Endodermal cell (in vitro differentiated cells): Measurements from ENCODE around the gene DEPP1. TPM values are rescaled to one million over a fixed set of nuclear protein-coding genes. Genes with fewer than 3 reads are reported as not detected.

Experiments
- DNase-seq: peaks from one replicate; pipeline ENCODE4 v3.0.0-alpha.2; 2017
- H3K27ac ChIP-seq: 2 replicates; pipeline ENCODE4 v1.5.1; 2013; ENCODE audit warnings: mild to moderate bottlenecking, low read depth, low read length, moderate library complexity
- H3K27me3 ChIP-seq: 2 replicates; pipeline ENCODE4 v1.6.1; 2013; ENCODE audit warnings: mild to moderate bottlenecking, low read length, moderate library complexity; ENCODE audit not compliant: insufficient read depth, control insufficient read depth, poor library complexity, severe bottlenecking
- H3K36me3 ChIP-seq: 2 replicates; pipeline ENCODE4 v1.7.0; 2013; ENCODE audit warnings: mild to moderate bottlenecking, low read length, moderate library complexity; ENCODE audit not compliant: control insufficient read depth, insufficient read depth
- H3K4me1 ChIP-seq: one replicate; pipeline ENCODE4 v1.7.0; 2013; ENCODE audit warnings: low read length; ENCODE audit not compliant: control insufficient read depth, insufficient read depth
- H3K4me3 ChIP-seq: 2 replicates; pipeline ENCODE4 v1.5.1; 2013; ENCODE audit warnings: mild to moderate bottlenecking, low read length, moderate library complexity
- H3K9ac ChIP-seq: 2 replicates; pipeline ENCODE4 v1.6.1; 2013; ENCODE audit warnings: mild to moderate bottlenecking, low read length, moderate library complexity; ENCODE audit not compliant: poor library complexity, severe bottlenecking; ENCODE audit errors: extremely low read depth
- H3K9me3 ChIP-seq: 2 replicates; pipeline ENCODE4 v1.6.1; 2013; ENCODE audit warnings: mild to moderate bottlenecking, low read length, moderate library complexity; ENCODE audit not compliant: control insufficient read depth
- H3K27ac Mint-ChIP-seq: 2 replicates; pipeline ENCODE4 v1.8.0; 2020; ENCODE audit warnings: mixed read lengths
- H3K27me3 Mint-ChIP-seq: 2 replicates; pipeline ENCODE4 v1.8.0; 2021; ENCODE audit warnings: mild to moderate bottlenecking, mixed read lengths; ENCODE audit not compliant: insufficient read depth
- H3K36me3 Mint-ChIP-seq: 2 replicates; pipeline ENCODE4 v1.8.0; 2020; ENCODE audit warnings: low read depth, mixed read lengths
- H3K4me1 Mint-ChIP-seq: 2 replicates; pipeline ENCODE4 v1.8.0; 2020; ENCODE audit warnings: mixed read lengths
- H3K4me3 Mint-ChIP-seq: 2 replicates; pipeline ENCODE4 v1.8.0; 2020; ENCODE audit warnings: mild to moderate bottlenecking, moderate library complexity, mixed read lengths
- H3K9me3 Mint-ChIP-seq: 2 replicates; pipeline ENCODE4 v1.8.0; 2020; ENCODE audit warnings: mild to moderate bottlenecking, mixed read lengths
- WGBS, 2 experiments: methylation state at CpG; one replicate each; pipeline versions ENCODE4 v1.1.5 to v1.1.7; 2013; ENCODE audit warnings: missing lambda C conversion rate in 2 of 2, mixed read lengths in 1 of 2; ENCODE audit not compliant: insufficient coverage in 1 of 2, insufficient read length in 1 of 2; 5-methylcytosine and 5-hydroxymethylcytosine counted together
- total RNA-seq, 2 donors: library from RNA; stranded (reverse); fragmentation: NEBNext Ultra II Directional in 1 of 2; extraction: Animal tissue kit (Norgen Biotek cat#: 25700) in 1 of 2; gene quantifications; 2 replicates in 1 of 2; 3 replicates in 1 of 2; pipeline ENCODE4 v1.2.1, GENCODE V29; 2021
- TF ChIP-seq, protein P1 (sequence below): fragments of 200-600 bp; sonication (generic); conservative IDR thresholded peaks from 2 replicates; pipeline ENCODE4 v1.5.0; 2021; ENCODE audit warnings: antibody characterized with exemption, mild to moderate bottlenecking

Gene DEPP1
- total RNA-seq, 2 donors from 2014 or later: 1.3 to 2.6 TPM

DNA sequence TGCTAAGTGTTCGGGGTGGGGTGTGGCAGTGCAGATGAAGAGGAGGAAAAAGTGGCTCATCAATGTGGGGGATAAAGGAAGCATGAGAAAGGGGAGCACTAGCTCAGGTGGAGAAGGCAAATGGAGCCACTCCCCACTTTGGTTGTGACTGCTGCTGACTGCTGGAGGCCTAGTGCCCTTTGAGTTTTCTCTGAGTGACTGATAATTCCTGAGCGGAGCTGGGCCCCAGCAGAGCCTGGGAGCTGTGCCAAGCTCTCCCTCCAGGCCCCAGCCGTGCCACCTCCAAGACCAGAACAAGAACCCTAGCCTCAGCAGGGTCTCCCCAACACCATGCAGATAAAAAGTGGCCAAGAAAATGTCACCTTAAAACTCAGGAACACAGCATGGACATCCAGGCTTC is 28.7 kb downstream of the DEPP1 start:
- Mint-ChIP-seq H3K27ac (no peak overlapping the region), H3K27me3 (no peaks in the 10 kb centered on the region), H3K4me3 (no peak overlapping the region), H3K4me1 (peaks cover 10% of the 10 kb centered on the region), H3K9me3 (peaks cover 3% of the 10 kb centered on the region), H3K36me3 (no peaks in the 10 kb centered on the region)
- Histone ChIP-seq H3K36me3 (no peaks in the 10 kb centered on the region), H3K4me1 (no peaks in the 10 kb centered on the region), H3K9ac (no peak overlapping the region), H3K4me3 (no peak overlapping the region), H3K27ac (no peak overlapping the region), H3K27me3 (no peaks in the 10 kb centered on the region), H3K9me3 (peaks cover 4% of the 10 kb centered on the region)
- DNase-seq: no peak
- 90 to 100% methylated on average over 2 to 3 of the region's 3 CpGs for WGBS, 2 experiments
- TF ChIP-seq, protein P1, sequence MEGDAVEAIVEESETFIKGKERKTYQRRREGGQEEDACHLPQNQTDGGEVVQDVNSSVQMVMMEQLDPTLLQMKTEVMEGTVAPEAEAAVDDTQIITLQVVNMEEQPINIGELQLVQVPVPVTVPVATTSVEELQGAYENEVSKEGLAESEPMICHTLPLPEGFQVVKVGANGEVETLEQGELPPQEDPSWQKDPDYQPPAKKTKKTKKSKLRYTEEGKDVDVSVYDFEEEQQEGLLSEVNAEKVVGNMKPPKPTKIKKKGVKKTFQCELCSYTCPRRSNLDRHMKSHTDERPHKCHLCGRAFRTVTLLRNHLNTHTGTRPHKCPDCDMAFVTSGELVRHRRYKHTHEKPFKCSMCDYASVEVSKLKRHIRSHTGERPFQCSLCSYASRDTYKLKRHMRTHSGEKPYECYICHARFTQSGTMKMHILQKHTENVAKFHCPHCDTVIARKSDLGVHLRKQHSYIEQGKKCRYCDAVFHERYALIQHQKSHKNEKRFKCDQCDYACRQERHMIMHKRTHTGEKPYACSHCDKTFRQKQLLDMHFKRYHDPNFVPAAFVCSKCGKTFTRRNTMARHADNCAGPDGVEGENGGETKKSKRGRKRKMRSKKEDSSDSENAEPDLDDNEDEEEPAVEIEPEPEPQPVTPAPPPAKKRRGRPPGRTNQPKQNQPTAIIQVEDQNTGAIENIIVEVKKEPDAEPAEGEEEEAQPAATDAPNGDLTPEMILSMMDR: no peak

DNA sequence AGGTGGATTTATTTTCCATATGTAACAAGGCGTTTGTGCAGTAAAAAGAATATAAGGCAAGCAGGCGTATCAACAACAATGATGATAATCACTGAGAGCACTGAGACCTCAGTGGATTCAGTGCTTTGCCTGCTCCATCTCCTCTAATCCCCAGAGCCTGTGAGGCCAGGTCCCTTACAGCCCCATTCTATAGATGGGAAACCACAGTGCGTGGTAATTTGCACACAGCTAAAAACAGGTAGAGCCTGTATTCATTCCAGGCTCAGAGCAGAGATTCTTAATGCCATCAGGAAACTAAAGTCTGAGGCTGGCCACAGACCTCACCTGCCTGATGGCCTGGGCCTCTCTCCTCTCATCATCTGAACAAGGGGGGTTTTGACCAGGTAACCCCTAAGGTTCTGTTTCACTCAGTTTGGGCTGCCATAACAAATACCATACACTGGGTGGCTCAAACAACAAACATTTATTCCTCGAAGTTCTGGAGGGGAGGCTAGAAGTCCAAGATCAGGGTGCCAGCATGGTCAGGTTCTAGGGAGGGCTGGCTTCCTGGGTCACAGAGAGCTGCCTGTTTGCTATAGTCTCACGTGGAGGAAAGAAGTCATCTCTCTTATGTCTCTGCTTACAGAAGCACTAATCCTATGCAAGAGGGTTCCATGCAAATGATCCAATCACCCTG is 29.3 kb downstream of the DEPP1 start:
- Mint-ChIP-seq H3K27me3 (no peaks in the 10 kb centered on the region), H3K27ac (no peak overlapping the region), H3K9me3 (peaks cover 8% of the 10 kb centered on the region), H3K36me3 (no peaks in the 10 kb centered on the region), H3K4me3 (no peak overlapping the region), H3K4me1 (peaks cover 10% of the 10 kb centered on the region)
- no peak overlapping the region for H3K27ac ChIP-seq
- WGBS, 2 experiments: 79 to 82% methylated on average over 5 of the region's 5 CpGs
- peaks cover 9% of the 10 kb centered on the region for H3K9me3 ChIP-seq
- no peaks in the 10 kb centered on the region for H3K4me1 ChIP-seq
- DNase-seq: no peak
- H3K36me3 ChIP-seq: no peaks in the 10 kb centered on the region
- TF ChIP-seq, protein P1: peak; percentile 46
- H3K27me3 ChIP-seq: no peaks in the 10 kb centered on the region
- no peak overlapping the region for H3K9ac ChIP-seq
- H3K4me3 ChIP-seq: no peak overlapping the region

DNA sequence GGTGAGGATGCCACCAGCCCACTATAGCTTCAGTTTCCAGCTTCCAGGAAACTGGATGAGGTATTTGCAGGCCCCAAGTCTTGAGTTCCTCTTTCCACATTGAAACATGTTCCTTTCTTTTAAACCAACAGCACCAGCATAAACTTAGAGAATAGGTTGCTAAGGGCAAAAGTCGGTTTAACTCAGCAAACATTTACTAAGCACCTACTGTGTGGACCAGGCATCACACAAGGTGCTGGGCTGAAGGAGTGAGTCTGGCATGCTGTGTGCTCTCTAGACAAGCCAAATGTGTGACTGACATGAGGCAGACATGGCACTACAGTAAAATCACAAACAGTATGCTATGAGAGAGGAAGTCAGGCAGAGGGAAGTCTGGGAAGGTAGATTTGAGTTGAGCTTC is 30.0 kb downstream of the DEPP1 start:
- Mint-ChIP-seq H3K9me3 (peaks cover 12% of the 10 kb centered on the region), H3K4me1 (peaks cover 10% of the 10 kb centered on the region), H3K27me3 (no peaks in the 10 kb centered on the region), H3K27ac (no peak overlapping the region), H3K4me3 (no peak overlapping the region), H3K36me3 (peaks cover 2% of the 10 kb centered on the region)
- no peak overlapping the region for H3K4me3 ChIP-seq
- TF ChIP-seq, protein P1: no peak
- H3K9me3 ChIP-seq: peaks cover 13% of the 10 kb centered on the region
- WGBS, 2 experiments: 88 to 100% methylated on average over 1 of the region's 1 CpG
- H3K9ac ChIP-seq: no peak overlapping the region
- no peaks in the 10 kb centered on the region for H3K4me1 ChIP-seq
- DNase-seq: no peak
- H3K27me3 ChIP-seq: no peaks in the 10 kb centered on the region
- no peak overlapping the region for H3K27ac ChIP-seq
- H3K36me3 ChIP-seq: no peaks in the 10 kb centered on the region
